Thyroid gland (tissue), 4 donors: ENCODE data around the gene CTIF.

Experiments
- POLR2A ChIP-seq, 2 donors: fragments of 450-650 bp; IDR thresholded peaks; one replicate each; pipeline ENCODE4 v1.6.1; 2017; ENCODE audit warnings: antibody characterized with exemption in 2 of 2, mild to moderate bottlenecking in 2 of 2, moderate library complexity in 1 of 2
- TF ChIP-seq, protein P1 (sequence below), 6 experiments: fragments of 200-600 bp in 3 of 6; fragments of 450-650 bp in 3 of 6; sonication (generic) in 3 of 6; IDR thresholded peaks; one replicate each; pipeline ENCODE4 v1.5.1; 2016 to 2019; ENCODE audit warnings: antibody characterized with exemption in 6 of 6, mild to moderate bottlenecking in 2 of 6, inconsistent platforms in 1 of 6, moderate library complexity in 1 of 6

DNA sequence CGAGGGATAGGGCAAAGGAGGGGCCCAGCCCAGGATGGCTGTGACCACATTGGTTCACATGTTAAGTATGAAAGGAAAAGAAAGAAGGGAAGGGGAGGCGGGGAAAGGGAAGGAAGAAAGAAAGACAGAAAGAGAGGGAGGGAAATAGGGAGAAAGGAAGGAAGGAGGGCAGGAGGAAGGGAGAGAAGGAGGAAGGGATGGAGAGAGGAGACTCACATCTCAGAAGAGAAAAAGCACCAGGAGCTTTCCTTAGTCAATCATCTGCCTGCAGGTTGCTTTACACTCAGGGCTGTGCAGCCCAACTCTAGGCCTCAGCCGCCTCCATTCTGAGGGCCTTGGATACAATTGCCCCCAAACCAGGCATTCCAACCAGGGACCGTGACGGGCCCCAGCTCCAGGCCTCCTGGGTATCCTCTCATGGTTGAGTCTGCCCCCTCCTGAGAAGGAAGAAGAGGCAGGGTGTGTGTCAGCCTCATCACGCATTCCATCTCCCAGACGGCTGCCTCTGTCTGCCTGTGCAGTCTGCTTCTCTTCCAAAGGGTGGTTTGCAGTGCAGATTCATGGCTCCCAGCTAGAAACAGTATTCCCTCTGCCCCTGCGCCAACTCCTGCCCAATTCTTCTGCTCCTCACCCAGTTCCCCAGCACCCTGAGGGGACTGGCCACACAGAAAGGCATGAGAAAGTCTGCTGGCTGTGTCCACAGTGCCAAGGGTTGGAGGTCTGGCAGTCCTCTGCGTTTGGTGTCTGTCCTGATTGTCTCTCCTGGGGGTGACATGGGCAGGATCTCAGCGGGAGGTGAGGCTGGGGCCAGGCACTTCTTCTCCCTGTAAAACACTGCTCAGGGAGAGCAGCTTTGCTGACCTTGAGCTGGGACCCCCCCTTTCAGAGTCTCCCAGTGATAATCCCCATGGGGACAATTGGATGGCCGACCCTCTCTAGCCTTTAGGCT, 248.6 kb downstream of the CTIF start:
- TF ChIP-seq, protein P1, sequence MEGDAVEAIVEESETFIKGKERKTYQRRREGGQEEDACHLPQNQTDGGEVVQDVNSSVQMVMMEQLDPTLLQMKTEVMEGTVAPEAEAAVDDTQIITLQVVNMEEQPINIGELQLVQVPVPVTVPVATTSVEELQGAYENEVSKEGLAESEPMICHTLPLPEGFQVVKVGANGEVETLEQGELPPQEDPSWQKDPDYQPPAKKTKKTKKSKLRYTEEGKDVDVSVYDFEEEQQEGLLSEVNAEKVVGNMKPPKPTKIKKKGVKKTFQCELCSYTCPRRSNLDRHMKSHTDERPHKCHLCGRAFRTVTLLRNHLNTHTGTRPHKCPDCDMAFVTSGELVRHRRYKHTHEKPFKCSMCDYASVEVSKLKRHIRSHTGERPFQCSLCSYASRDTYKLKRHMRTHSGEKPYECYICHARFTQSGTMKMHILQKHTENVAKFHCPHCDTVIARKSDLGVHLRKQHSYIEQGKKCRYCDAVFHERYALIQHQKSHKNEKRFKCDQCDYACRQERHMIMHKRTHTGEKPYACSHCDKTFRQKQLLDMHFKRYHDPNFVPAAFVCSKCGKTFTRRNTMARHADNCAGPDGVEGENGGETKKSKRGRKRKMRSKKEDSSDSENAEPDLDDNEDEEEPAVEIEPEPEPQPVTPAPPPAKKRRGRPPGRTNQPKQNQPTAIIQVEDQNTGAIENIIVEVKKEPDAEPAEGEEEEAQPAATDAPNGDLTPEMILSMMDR (IDR thresholded peaks at IDR 0.05): no peak
- no peak for TF ChIP-seq POLR2A (IDR thresholded peaks at IDR 0.05)
